Glutamatergic neuron (in vitro differentiated cells): ENCODE results near the gene ARID3A. TPM values are rescaled to one million over a fixed set of nuclear protein-coding genes. Genes with fewer than 3 reads are reported as not detected.

ENCODE experiments used
- DNase-seq: peaks from one replicate; pipeline ENCODE4 v3.0.0; 2022
- H3K27ac Mint-ChIP-seq: one replicate; pipeline ENCODE4 v1.8.0; 2020; ENCODE audit warnings: mild to moderate bottlenecking, mixed read lengths, inconsistent platforms; ENCODE audit not compliant: unreplicated experiment
- H3K27me3 Mint-ChIP-seq: one replicate; pipeline ENCODE4 v1.8.0; 2020; ENCODE audit warnings: mild to moderate bottlenecking, moderate library complexity, mixed read lengths, inconsistent platforms; ENCODE audit not compliant: unreplicated experiment
- H3K36me3 Mint-ChIP-seq: one replicate; pipeline ENCODE4 v1.8.0; 2020; ENCODE audit warnings: mild to moderate bottlenecking, mixed read lengths, inconsistent platforms; ENCODE audit not compliant: unreplicated experiment
- H3K4me1 Mint-ChIP-seq: one replicate; pipeline ENCODE4 v1.8.0; 2020; ENCODE audit warnings: mild to moderate bottlenecking, low read depth, mixed read lengths, inconsistent platforms; ENCODE audit not compliant: unreplicated experiment
- H3K4me3 Mint-ChIP-seq: one replicate; pipeline ENCODE4 v1.8.0; 2020; ENCODE audit warnings: mild to moderate bottlenecking, mixed read lengths, inconsistent platforms; ENCODE audit not compliant: unreplicated experiment
- H3K9me3 Mint-ChIP-seq: one replicate; pipeline ENCODE4 v1.8.0; 2020; ENCODE audit warnings: mild to moderate bottlenecking, moderate library complexity, mixed read lengths, inconsistent platforms; ENCODE audit not compliant: unreplicated experiment
- CTCF ChIP-seq: fragments of 200-600 bp; sonication (generic); IDR thresholded peaks from one replicate; pipeline ENCODE4 v1.5.0; 2021; ENCODE audit not compliant: partially characterized antibody, unreplicated experiment
- total RNA-seq: library from RNA; stranded (reverse); fragmentation: NEBNext Ultra II Directional; extraction: Animal tissue kit (Norgen Biotek cat#: 25700); gene quantifications from one replicate; pipeline ENCODE4 v1.2.1, GENCODE V29; 2021; ENCODE audit not compliant: unreplicated experiment

ARID3A gene
- total RNA-seq, 1 donor from 2014 or later: 148 TPM

GRCh38 chr19:924553-925086 is 1.2 kb upstream of the ARID3A start:
- Mint-ChIP-seq H3K36me3 (no peaks in the 10 kb centered on the region), H3K4me3 (peak overlapping the region; percentile 73), H3K9me3 (peaks cover 8% of the 10 kb centered on the region), H3K27ac (no peak overlapping the region), H3K27me3 (peaks cover 11% of the 10 kb centered on the region), H3K4me1 (peaks cover 5% of the 10 kb centered on the region)
- no peak for TF ChIP-seq CTCF
- DNase-seq: no peak

GRCh38 chr19:925087-925525 is 729 bp upstream of the ARID3A start:
- H3K36me3 Mint-ChIP-seq: no peaks in the 10 kb centered on the region
- no peak for TF ChIP-seq CTCF
- no peak for DNase-seq
- peak overlapping the region; percentile 73 for H3K4me3 Mint-ChIP-seq
- H3K27me3 Mint-ChIP-seq: peaks cover 11% of the 10 kb centered on the region
- peaks cover 5% of the 10 kb centered on the region for H3K4me1 Mint-ChIP-seq
- H3K9me3 Mint-ChIP-seq: peaks cover 8% of the 10 kb centered on the region
- no peak overlapping the region for H3K27ac Mint-ChIP-seq

GRCh38 chr19:926323-926588 is 421 bp downstream of the ARID3A start:
- no peak for TF ChIP-seq CTCF
- H3K27ac Mint-ChIP-seq: no peak overlapping the region
- H3K4me3 Mint-ChIP-seq: peak overlapping the region; percentile 57
- H3K9me3 Mint-ChIP-seq: peaks cover 8% of the 10 kb centered on the region
- peaks cover 5% of the 10 kb centered on the region for H3K4me1 Mint-ChIP-seq
- no peak for DNase-seq
- H3K36me3 Mint-ChIP-seq: no peaks in the 10 kb centered on the region
- H3K27me3 Mint-ChIP-seq: peaks cover 6% of the 10 kb centered on the region

GRCh38 chr19:926589-927350 is 935 bp downstream of the ARID3A start:
- H3K27ac Mint-ChIP-seq: peak overlapping the region; percentile 83
- peak overlapping the region; percentile 88 for H3K4me3 Mint-ChIP-seq
- TF ChIP-seq CTCF: no peak
- DNase-seq: peak; percentile 76
- H3K27me3 Mint-ChIP-seq: peaks cover 2% of the 10 kb centered on the region
- H3K36me3 Mint-ChIP-seq: no peaks in the 10 kb centered on the region
- H3K4me1 Mint-ChIP-seq: peaks cover 4% of the 10 kb centered on the region
- peaks cover 8% of the 10 kb centered on the region for H3K9me3 Mint-ChIP-seq

- Mint-ChIP-seq H3K4me1 (peaks cover 5% of the 10 kb centered on the region), H3K36me3 (no peaks in the 10 kb centered on the region), H3K4me3 (peak overlapping the region; percentile 77), H3K27ac (no peak overlapping the region), H3K9me3 (peaks cover 5% of the 10 kb centered on the region), H3K27me3 (peaks cover 2% of the 10 kb centered on the region)
- peak; percentile 79 for DNase-seq
- no peak for TF ChIP-seq CTCF
Measured at GRCh38 chr19:927351-927779, 1.5 kb downstream of the ARID3A start.
